KMS-11 (cell line): Measurements from ENCODE around the gene FHOD3.

ENCODE experiments used
- H2AFZ ChIP-seq: fragments of 200-600 bp; sonication (generic); 2 replicates; pipeline ENCODE4 v1.6.1; 2016; ENCODE audit warnings: antibody characterized with exemption, mixed run types, low read depth
- H3K27ac ChIP-seq: fragments of 200-600 bp; sonication (generic); 2 replicates; pipeline ENCODE4 v1.6.1; 2016; ENCODE audit warnings: mild to moderate bottlenecking, mixed run types
- H3K27me3 ChIP-seq: fragments of 200-600 bp; sonication (generic); 2 replicates; pipeline ENCODE4 v1.6.1; 2017; ENCODE audit warnings: mild to moderate bottlenecking, low read depth, mixed run types, moderate library complexity; ENCODE audit not compliant: insufficient read depth
- H3K36me3 ChIP-seq: fragments of 200-600 bp; sonication (generic); 2 replicates; pipeline ENCODE4 v1.6.1; 2017; ENCODE audit warnings: mild to moderate bottlenecking, mixed run types; ENCODE audit not compliant: insufficient read depth
- H3K4me1 ChIP-seq: fragments of 200-600 bp; sonication (generic); 2 replicates; pipeline ENCODE4 v1.6.1; 2016; ENCODE audit warnings: mild to moderate bottlenecking, low read depth, mixed run types; ENCODE audit not compliant: poor library complexity, severe bottlenecking
- H3K4me2 ChIP-seq: fragments of 200-600 bp; sonication (generic); 2 replicates; pipeline ENCODE4 v1.7.0; 2016; ENCODE audit warnings: mild to moderate bottlenecking, mixed run types
- H3K4me3 ChIP-seq: fragments of 200-600 bp; sonication (generic); IDR thresholded peaks from 2 replicates; pipeline ENCODE4 v1.6.1; 2017; ENCODE audit warnings: low read depth, low read length, mixed read lengths; ENCODE audit not compliant: insufficient read depth
- H3K79me2 ChIP-seq: fragments of 200-600 bp; sonication (generic); 2 replicates; pipeline ENCODE4 v1.6.1; 2016; ENCODE audit warnings: low read depth, mixed run types; ENCODE audit not compliant: insufficient read depth
- H3K9ac ChIP-seq: fragments of 200-600 bp; sonication (generic); 2 replicates; pipeline ENCODE4 v1.6.1; 2016; ENCODE audit warnings: mild to moderate bottlenecking, mixed run types
- H4K20me1 ChIP-seq: fragments of 200-600 bp; sonication (generic); 2 replicates; pipeline ENCODE4 v1.6.1; 2016; ENCODE audit warnings: mild to moderate bottlenecking, mixed run types; ENCODE audit not compliant: insufficient read depth
- CTCF ChIP-seq: fragments of 200-600 bp; sonication (generic); conservative IDR thresholded peaks from 2 replicates; pipeline ENCODE4 v1.6.1; 2017; ENCODE audit warnings: low read depth, mild to moderate bottlenecking, antibody characterized with exemption, low read length, moderate library complexity, mixed read lengths

Gene FHOD3

GRCh38 chr18:36333414-36333813, 35.9 kb downstream of the FHOD3 start:
- Histone ChIP-seq H3K27ac (no peak overlapping the region; the same call in 1 of the 2 replicates), H3K4me3 (no peak overlapping the region), H3K36me3 (no peaks in the 10 kb centered on the region), H3K4me2 (peak overlapping the region; percentile 37; the same call in 1 of the 2 replicates), H3K4me1 (peaks cover 41% of the 10 kb centered on the region), H3K9ac (no peak overlapping the region), H3K79me2 (no peaks in the 10 kb centered on the region), H3K27me3 (no peaks in the 10 kb centered on the region), H2AFZ (no peak overlapping the region), H4K20me1 (no peaks in the 10 kb centered on the region)
- TF ChIP-seq CTCF: no peak

GRCh38 chr18:36334798-36335197, 37.3 kb downstream of the FHOD3 start:
- no peak overlapping the region for H2AFZ ChIP-seq
- H3K27ac ChIP-seq: no peak overlapping the region
- no peak for TF ChIP-seq CTCF
- H3K4me1 ChIP-seq: peaks cover 41% of the 10 kb centered on the region
- no peak overlapping the region for H3K9ac ChIP-seq
- no peak overlapping the region for H3K4me2 ChIP-seq
- H4K20me1 ChIP-seq: no peaks in the 10 kb centered on the region
- no peak overlapping the region for H3K4me3 ChIP-seq
- H3K79me2 ChIP-seq: no peaks in the 10 kb centered on the region
- no peaks in the 10 kb centered on the region for H3K36me3 ChIP-seq
- no peaks in the 10 kb centered on the region for H3K27me3 ChIP-seq

GRCh38 chr18:36335476-36336279, 38.2 kb downstream of the FHOD3 start:
- no peaks in the 10 kb centered on the region for H4K20me1 ChIP-seq
- H3K4me2 ChIP-seq: no peak overlapping the region
- no peaks in the 10 kb centered on the region for H3K79me2 ChIP-seq
- no peak overlapping the region for H2AFZ ChIP-seq
- no peaks in the 10 kb centered on the region for H3K27me3 ChIP-seq
- peaks cover 41% of the 10 kb centered on the region for H3K4me1 ChIP-seq
- no peak overlapping the region for H3K4me3 ChIP-seq
- H3K27ac ChIP-seq: no peak overlapping the region
- H3K36me3 ChIP-seq: no peaks in the 10 kb centered on the region
- no peak overlapping the region for H3K9ac ChIP-seq
- TF ChIP-seq CTCF: no peak

GRCh38 chr18:36337679-36338402, 40.3 kb downstream of the FHOD3 start:
- H3K27ac ChIP-seq: no peak overlapping the region
- H3K4me2 ChIP-seq: no peak overlapping the region
- H3K9ac ChIP-seq: no peak overlapping the region
- H3K4me3 ChIP-seq: no peak overlapping the region
- no peaks in the 10 kb centered on the region for H3K27me3 ChIP-seq
- no peaks in the 10 kb centered on the region for H4K20me1 ChIP-seq
- H2AFZ ChIP-seq: no peak overlapping the region
- H3K79me2 ChIP-seq: no peaks in the 10 kb centered on the region
- no peaks in the 10 kb centered on the region for H3K36me3 ChIP-seq
- TF ChIP-seq CTCF: no peak
- peaks cover 22% of the 10 kb centered on the region for H3K4me1 ChIP-seq
